HG02610 (cell line): ENCODE data around the gene SETD2.

Source experiments
- ATAC-seq: cut with Tn5 transposase; IDR thresholded peaks from one replicate; pipeline ENCODE4 v1.9.1; 2021; ENCODE audit warnings: mild to moderate bottlenecking, moderate library complexity; ENCODE audit not compliant: unreplicated experiment

SETD2 gene

DNA sequence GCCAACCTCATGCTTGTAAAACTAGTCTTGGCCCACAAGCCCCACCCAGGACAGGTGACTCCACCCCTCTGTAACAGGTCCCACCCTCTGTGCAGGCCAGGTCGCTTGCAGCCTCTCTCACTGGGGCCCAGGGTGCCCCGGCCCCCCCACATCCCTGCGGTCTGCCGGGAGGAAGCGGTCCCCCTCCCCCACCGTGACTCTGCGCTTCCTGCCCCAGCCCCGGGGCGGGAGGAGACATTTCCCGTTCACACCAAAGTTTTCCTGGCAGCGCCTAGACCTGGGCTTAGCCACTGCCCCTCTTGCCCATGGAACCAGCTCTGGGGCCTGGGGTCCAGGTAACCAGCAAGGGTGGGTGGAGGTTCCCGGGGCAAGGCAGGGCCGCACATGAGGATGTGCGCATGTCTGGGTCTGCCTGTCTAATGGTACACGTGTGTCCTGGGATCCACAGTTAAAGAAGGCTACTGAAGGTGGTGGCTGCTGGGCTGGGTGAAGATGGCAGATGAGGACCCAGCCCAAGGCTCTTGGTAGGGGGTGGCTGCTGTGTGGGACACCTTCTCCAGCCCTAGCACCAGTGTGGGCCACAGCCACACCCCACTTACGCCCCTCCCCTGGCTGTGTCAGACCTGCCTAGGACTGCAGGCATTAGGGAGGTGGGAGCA is 176.0 kb downstream of the SETD2 start:
- peak; percentile 63 for ATAC-seq

DNA sequence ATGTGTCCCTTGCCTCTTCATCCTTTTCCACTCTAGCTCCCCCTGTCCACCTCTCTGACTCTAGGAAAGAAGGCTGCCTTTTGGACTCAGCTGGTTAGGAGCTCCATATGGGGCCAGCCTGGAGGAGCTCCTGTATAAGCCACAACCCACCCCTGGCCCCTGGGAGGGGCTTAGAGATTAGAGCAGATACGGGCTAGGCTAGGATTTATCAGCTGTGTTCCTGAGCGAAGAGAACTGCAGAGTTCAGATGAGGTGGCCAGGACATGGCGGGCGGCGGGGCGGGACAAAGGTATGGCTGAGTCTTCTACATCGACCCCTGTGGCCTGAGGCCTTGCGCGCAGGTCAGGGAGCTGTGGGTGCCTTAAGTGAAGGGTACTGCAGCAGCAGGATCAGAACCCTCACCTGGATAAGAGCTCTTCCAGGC is 176.6 kb downstream of the SETD2 start:
- peak; percentile 2 for ATAC-seq

DNA sequence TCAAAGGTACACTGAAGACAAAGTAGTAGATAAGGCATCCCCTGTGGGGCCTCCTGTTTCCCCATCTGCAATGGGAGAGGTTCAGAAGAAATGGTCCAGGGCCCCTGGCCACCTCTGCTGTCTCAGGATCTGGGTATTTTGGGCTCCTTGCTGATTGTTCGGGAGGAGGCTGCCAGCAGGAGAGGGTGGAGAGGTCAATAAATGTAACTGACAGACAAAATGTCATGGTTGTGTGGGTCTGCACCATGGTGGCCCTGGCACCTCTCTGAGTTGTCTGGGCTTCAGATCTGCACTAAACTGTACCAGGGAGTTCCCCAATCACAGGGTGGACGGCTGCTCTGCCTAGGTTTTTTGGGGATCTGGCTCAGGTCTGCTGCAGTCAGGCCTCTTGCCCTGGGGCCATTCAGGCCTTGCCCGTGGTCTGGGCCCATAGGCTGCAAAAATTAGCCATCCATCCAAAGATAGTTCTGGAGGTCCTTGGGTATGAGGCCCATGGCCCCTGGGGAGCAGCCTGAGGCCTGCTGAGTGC is 177.1 kb downstream of the SETD2 start:
- ATAC-seq, result no peak

DNA sequence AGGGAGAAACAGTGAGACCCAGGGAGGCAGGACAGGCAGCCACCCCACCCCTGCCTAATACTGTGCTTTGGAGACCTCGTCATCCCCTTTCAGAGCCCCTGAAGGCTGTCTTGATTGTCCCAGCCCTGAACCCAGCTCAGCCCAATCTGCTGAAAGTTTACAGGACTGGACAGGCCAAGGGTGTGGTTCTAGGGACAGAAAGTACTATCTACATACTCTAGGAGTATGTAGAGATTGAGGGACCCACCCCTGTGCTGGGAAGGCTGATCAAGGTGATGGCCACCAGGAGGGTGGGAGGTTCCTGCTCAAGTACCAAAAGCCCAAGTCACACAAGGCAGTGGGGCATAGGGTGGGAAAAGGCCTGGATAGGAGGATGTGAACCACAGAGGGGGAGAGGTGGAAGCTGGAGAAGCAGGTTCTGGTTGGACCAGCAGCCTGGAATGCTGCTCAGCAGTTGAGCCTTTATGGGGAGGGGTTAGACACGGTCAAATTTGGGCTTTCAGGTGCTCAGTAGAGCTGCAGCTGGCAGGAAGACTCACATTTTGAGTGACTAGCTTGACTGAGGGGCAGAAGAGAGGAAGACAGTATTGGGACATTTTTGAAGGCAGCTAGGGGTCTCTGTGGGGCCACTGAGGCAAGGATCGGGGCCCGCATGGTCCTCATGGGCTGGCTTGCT is 177.7 kb downstream of the SETD2 start:
- ATAC-seq, result no peak

DNA sequence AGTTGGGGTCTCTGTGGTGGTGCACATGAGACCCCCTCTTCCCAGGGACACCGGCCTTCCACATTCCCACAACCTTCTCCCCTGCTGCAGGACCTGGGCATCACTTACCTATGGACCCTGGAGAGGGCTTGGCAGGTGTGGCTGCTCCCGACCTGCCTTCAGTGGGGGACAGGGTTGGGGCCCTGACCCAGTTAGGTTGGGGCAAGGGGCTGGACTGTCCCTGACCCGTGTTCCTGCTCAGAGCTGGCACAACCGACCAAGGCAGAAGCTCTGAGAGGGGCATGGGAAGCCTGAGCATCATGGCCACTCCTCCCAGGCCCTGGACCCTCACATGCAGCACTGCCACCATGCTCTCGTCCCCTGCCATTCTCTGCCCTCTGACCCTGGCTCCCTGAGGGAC is 178.3 kb downstream of the SETD2 start:
- no peak for ATAC-seq

DNA sequence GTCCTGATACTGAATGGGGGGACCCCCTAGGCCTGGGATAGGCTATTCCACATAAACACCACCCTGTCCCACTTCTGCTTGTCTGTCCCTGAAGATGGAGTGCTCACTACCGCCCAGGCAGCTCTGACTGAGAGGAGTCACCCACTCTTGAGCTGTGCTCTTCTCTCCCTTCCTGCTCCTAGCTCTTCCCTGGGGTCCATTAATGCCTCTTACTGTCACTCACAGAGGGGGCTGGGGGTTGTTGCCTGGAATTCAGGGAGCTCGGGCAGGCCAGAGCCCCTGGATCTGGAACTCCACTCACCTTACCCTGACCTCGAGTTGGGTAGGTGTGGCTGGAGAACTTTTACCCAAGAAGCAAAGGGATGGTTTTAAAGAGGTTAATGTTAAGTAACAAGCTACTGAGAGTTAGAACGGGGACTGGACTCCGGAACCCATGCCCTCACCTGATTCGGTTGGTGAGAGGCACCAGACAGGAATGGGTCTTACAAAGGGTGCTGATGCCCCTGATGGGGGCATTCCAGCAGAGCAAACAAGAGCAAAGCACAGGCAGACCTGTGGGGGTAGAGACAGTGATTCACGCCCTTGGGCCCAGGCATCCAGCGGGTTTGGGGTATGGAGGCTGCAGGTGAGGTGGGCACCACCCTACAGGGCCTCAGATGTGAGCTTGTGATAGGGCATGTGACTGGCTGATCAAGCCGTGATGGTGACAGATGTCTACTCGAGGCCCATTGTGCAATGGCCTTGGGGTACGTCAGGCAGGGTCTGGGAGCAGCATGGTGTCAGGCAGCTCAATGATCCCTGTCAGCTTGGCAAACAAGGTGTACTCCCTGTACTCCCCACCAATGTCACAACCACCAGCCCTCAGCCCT is 179.1 kb downstream of the SETD2 start:
- no peak for ATAC-seq

DNA sequence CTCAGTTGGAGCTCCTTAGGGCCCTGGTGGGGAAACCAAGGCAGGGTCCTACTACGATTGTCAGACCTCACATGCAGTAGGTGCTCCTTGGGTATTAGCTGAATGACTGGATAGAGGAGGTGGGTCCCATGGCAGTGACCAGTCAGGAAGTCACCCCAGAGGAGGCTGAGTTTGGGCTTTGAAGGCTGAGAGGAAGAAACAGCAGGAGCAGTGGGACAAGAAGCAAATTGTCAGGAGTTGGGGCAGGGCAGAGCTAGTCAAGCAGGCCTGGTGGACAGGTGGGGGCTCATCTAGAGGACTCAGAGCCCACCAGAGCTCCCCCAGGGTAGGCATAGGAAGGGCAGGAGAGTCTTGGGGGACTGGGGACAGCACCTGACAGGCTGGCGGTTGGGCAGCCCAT is 181.4 kb downstream of the SETD2 start:
- no peak for ATAC-seq

DNA sequence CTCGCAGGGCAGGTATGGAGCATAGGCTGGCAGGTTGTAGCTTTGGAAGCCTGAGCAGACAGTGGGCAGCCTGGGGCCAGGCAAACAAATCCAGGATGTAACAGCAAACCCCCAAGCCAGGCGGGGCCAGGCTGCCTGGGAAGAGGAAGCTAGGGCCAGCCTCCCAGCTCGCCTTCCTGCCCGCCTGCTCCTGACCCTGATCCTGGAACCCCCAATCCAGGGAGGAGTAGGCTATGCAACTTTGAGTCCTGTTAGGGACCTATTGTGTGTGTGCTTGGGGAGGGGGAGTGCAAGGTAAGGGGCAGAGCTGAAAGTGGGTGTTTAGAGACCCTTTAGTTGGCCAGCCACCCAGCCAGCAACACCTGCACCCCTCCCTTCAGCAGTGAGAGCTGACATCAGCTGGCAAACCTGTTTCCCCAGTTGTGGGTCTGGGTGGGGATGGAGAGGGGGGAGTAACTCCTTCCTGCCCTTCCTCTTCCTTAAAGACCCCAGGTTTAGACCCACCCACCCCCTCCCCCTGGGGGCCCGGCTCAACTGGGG is 181.9 kb downstream of the SETD2 start:
- ATAC-seq, result no peak

DNA sequence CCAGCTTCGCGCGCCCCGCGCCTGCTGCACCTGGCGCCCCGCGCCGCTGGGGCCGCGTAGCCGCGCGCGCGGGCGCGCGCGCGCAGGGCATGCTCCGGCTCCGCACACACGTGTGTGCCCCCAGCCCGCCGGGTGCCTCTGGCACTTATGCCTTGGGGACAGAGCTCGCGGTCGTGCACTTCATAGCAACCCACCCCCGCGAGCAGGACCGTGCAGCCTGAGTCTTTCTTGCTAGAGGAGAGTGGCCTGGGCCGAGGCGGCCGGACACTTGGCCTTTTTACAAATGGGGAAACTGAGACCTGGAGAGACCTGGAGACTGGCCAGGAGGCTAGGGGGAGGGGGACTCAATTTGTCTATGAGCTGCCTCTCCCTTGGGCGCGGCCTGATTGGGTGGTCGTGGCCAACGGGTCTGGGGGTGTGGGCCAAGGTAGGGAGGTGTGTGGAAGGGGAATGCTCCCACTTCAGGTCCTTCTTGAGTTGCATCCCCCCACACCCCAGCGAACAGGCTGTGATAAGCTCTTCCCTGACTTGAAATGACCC is 183.9 kb downstream of the SETD2 start:
- peak; percentile 3 for ATAC-seq

DNA sequence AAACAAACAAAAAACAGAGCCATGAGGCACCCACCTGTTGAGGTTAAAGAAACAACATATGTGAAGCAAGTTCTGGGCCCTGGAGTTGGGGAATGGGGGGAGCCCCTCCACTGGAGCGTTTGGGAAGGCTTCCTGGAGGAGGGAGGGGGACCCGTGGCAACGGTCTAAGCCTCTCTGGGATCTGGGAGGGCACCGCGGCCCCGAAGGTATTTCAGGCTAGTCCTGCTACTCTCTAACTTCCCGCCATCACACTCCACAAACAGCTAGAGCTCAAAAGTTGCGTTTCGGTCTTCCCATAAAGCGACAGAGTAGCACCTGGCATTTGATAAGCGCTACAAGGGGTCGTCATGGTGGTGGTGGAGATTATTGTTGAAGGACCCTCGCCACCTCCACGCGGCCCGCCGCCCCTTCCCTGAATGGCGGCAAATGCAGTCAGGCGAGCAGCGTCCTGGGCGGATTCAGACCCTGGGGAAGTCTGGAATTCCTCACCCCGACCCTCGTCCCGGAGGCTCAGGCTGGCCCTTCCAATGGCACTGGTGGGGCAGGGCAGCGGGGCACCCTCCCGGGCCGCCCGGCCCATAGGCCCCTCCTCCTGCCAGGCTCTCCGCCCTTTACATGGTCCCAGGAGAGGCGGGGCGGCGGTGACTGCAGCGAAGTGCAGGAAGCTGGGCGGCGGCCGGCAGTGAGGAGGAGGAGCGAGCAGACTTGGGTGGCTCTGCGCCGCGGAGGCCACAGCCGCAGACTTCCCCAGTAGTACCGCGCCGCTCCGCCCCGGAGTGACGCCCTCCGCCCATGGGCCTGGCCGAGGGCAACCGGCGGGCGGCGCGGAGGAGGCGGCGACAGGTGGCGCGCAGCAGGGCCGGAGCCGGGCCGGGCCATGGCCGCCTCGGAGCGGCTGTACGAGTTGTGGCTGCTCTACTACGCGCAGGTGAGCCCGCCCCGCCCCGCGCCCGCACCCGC is 184.6 kb downstream of the SETD2 start, which contains the start of gene NBEAL2:
TSS of gene NBEAL2 (plus strand) at position 682 of the 960 bp plus-strand sequence. CDS start at position 878, 196 bp downstream.
- ATAC-seq, result peak; percentile 80

DNA sequence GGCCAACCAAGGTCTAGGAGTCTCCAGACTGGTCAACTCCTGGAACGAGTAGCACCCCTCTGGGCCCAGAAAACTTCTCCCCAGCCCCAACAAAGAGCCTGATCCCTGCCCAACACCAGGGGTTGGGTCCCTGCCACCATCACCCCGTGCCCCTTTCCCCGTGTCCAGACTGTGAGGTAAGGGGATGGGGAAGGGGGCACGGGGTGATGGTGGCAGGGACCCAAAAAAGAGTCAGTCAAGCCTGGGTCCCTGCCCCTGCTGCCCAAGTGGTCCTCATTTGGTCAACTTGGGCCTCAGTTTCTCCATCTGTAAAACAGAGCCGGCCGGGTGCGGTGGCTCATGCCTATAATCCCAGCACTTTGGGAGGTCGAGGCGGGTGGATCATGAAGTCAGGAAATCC is 185.5 kb downstream of the SETD2 start:
- ATAC-seq, result no peak

DNA sequence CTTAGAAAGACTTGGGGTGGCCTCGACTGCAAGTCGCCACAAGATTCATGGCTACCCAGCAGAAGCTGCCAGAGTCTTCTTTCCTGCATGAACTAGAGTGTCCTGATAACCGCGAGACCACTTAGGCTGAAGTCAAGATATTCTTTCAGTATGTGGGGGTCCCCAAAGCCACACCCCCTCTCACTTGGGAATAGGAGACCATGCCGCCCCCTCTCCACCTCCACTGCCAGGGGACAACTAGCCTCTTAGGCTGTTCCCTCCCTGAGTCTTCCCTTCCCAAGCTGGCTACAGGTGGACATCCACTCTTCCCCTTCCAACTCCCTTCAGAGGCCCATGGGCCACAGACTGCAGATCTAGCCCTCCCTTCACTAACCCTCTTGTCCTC is 186.1 kb downstream of the SETD2 start:
- no peak for ATAC-seq

DNA sequence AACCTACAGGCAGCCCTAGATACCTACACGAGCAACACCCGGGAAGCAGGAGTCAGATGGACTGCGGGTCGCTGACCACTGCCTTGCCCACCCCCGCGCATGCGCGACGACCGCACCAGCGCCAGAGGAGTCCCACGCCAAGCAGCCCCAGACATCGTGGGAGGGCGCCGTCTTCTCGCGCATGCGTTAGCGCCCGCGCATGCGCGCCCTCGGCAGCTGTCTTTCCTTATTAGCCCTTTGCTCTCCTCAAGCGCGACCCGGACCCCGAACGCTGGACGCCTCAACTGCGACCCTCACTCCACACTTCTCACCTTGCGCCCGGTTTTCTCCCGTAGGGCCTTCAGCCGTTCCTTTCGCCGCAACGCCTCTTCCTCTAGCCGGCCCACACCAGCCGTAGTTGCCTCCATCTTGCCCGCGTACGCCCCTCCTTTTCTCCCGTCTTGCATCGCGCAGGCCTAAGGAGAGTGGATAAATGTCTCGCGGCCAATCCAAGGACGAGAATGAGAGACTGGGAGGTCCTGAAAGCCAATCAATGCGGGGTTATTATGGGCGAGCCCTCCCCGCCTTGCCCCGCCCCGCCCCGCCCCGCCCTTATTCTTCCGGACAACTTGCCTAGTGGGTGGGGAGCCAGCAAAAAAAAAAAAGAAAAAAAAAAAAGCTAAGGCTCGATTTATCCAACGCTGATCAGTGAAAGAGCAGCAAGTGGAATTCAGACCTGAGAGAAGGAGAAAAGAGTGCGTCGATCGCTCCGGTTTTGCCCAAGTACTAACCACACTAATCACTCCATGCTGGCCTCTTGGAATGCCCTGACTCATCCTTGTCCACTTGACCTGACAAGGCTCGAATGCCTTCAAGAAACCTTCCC is 187.4 kb downstream of the SETD2 start, which contains the start of gene CCDC12:
TSS of gene CCDC12 (minus strand) at position 420 of the 865 bp plus-strand sequence. CDS start at position 407, 13 bp downstream.
- ATAC-seq, result peak; percentile 55

DNA sequence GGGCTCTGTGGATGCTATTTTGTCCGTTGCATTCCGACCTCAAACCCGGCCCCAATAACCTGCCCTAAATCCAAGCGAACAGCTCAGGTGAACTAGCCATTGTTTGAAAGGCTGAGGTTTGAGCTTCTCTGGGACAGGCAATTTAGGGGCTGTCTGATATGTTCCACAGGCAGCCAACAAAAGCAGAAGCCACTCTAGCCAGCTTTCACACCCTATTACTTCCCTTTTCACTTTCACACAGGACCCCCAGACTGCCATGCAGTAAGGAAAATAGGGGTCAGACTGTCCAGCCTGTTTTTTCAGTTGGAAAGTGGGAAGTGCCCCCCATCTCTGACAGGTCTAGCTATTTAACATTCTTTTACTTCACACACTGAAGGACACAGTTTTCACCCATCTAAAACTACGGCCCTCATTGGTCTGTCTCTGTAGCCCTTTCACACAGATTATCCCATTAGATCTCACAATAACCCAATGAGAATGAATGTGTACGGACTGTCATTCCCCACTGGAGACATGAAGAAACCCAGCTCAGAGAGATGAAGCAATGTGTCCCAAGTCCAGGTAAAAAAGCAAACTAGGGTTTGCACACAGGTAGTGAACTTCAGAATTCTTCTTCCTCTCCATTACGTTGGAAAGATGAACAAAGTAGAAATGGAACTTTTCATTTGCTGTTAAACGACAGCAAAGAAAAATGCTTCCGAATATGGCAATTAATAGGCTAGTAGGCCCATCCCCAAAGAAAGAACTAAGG is 189.3 kb downstream of the SETD2 start:
- ATAC-seq, result no peak

DNA sequence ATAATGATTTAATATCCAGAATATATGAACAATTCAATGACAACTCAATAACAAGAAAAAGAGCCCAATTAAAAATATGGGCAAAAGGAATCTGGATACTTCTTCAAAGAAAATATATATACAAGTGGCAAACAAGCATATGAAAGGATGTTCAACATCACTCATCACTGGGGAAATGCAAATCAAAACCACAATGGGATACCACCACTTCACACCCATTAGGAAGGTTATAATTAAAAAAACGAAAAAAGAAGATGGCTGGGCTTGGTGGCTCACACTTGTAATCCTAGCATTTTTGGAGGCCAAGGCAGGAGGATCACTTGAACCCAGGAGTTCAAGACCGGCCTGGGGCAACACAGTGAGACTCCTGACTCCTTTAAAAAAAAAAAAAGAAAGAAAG is 191.5 kb downstream of the SETD2 start:
- ATAC-seq, result no peak

DNA sequence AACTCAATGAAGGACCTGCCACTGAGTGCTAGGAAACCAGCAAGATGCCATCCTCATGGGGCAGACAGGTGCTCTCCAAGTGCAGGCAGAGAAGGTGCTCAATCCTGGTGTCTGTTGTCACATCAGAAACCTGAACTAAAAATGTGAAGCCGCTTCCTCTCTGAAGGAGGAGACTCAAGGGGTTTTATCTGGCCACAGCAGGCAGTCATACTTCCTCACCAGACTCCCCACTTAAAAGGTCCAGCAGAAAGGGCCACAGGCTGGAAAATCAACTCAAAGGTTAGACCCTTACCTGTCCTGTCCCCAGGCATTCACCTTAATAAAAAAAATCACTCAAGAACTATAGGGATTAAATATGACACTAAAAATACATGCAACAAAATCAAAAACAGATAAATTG is 192.2 kb downstream of the SETD2 start:
- ATAC-seq, result no peak

DNA sequence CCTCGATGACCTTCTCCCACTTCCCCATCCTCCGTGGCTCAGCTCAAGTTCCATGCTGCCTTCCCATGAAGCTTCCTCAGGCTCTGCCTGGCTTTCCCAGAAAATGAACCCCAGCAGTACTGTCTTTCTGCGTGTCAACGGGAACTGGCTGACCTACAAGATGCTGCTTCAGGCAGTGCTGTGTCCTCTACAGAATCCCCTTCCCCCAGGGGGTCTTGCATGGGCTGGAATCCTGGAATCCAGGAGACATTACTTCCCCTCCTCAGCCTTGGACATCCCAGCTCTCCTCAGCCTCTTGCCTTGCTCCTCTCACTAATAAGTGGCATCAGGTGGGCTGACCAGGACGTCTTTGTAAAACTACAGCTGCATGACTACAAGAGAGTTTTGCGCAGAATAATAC is 192.8 kb downstream of the SETD2 start:
- no peak for ATAC-seq
